ENCODE measurements around the gene LTBP1.

Gene LTBP1

GRCh38 chr2:33180915-33181314, 234.2 kb downstream of the LTBP1 start:
- no peak for DNase-seq (ENCODE audit: low spot score in 2 of 2)
- Histone ChIP-seq H3K9me3 (no peaks in the 10 kb centered on the region), H3K4me1 (no peaks in the 10 kb centered on the region; the same call in 1 of the 2 replicates), H3K36me3 (replicated peaks) (no peaks in the 10 kb centered on the region), H3K4me3 (no peak overlapping the region), H3K27me3 (ENCODE audit: low read depth) (no peaks in the 10 kb centered on the region)
- in situ Hi-C loops (cut with MboI; ENCODE audit: low sequenced_read_pairs): no loop called here

DNA sequence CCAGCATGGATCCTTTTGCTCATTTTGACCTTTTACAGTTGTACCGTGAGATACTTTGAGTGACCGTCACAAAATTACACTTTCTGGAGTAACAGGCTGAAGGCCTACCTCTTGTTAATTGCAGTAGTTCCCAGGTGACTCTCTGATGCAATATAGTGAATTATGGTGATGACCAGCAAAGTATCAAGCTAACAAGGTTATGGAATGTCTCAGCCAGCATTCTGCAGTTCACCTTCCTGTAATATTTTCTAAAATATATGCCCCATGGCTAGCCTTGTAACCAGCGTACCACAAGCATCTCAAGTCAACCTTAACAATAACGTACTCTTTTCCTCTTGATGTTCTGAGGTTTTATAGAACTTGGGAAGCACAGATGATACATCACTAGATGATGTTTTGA, 234.7 kb downstream of the LTBP1 start:
- Histone ChIP-seq H3K27me3 (ENCODE audit: low read depth) (no peaks in the 10 kb centered on the region), H3K4me3 (no peak overlapping the region), H3K4me1 (no peaks in the 10 kb centered on the region; the same call in 1 of the 2 replicates), H3K9me3 (no peaks in the 10 kb centered on the region), H3K36me3 (replicated peaks) (no peaks in the 10 kb centered on the region)
- in situ Hi-C loops (cut with MboI; ENCODE audit: low sequenced_read_pairs): no loop called here
- DNase-seq (ENCODE audit: low spot score in 2 of 2): no peak

- Histone ChIP-seq H3K27me3 (ENCODE audit: low read depth) (no peaks in the 10 kb centered on the region), H3K36me3 (replicated peaks) (no peaks in the 10 kb centered on the region), H3K4me3 (no peak overlapping the region), H3K4me1 (no peaks in the 10 kb centered on the region; the same call in 1 of the 2 replicates), H3K9me3 (no peaks in the 10 kb centered on the region)
- DNase-seq (ENCODE audit: low spot score in 2 of 2): no peak
- in situ Hi-C loops (cut with MboI; ENCODE audit: low sequenced_read_pairs): no loop called here
These were observed 237.3 kb downstream of the LTBP1 start for GRCh38 chr2:33184041-33184440.

DNA sequence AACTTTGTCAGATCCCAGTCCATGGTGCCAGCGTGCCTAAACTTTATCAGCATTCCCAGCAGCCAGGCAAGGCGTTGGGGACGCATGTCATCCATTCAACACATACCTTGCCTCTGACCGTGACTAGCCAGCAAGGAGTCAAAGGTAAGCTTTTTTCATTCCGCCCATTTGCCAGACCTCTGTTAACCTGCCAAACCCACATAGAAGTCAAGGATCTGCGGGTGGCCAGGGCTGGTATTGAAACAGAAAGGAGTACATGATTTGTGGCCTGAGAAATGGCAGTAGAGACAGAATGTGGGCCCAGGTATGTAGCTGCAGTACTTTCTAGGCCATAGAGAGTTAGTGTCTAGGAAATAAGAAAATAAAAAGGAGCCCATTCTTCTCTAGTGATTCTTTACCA, 240.2 kb downstream of the LTBP1 start:
- Histone ChIP-seq H3K9me3 (no peaks in the 10 kb centered on the region), H3K36me3 (replicated peaks) (no peaks in the 10 kb centered on the region), H3K27me3 (ENCODE audit: low read depth) (no peaks in the 10 kb centered on the region), H3K4me3 (no peak overlapping the region), H3K4me1 (no peaks in the 10 kb centered on the region; the same call in 1 of the 2 replicates)
- in situ Hi-C loops (cut with MboI; ENCODE audit: low sequenced_read_pairs): no loop called here
- no peak for DNase-seq (ENCODE audit: low spot score in 2 of 2)

DNA sequence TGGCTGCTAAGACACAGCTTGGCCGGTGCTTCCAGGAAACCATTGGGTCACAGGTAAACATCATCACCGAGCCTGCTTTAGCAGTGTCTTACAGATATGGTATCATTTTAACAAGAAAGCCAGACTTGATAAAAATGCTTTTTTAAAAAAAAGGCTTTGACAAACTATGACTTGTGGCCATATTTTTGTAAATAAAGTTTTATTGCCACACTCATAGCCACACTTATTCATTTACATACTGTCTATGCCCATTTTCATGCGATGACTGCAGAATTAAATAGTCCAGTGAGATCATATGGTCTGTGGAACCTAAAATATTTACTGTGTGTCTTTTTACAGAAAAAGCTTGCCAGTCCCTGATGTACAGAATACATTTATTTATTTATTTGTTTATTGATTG, 242.0 kb downstream of the LTBP1 start:
- in situ Hi-C loops (cut with MboI; ENCODE audit: low sequenced_read_pairs): no loop called here
- H3K36me3 ChIP-seq (replicated peaks): no peaks in the 10 kb centered on the region
- H3K27me3 ChIP-seq (ENCODE audit: low read depth): no peaks in the 10 kb centered on the region

GRCh38 chr2:33190393-33190937, 243.7 kb downstream of the LTBP1 start:
- H3K27me3 ChIP-seq (ENCODE audit: low read depth): no peaks in the 10 kb centered on the region
- no peak overlapping the region for H3K4me3 ChIP-seq
- no peaks in the 10 kb centered on the region for H3K36me3 ChIP-seq (replicated peaks)
- H3K9me3 ChIP-seq: no peaks in the 10 kb centered on the region
- no peak for DNase-seq (ENCODE audit: low spot score in 2 of 2)
- in situ Hi-C loops (cut with MboI; ENCODE audit: low sequenced_read_pairs): no loop called here
- no peaks in the 10 kb centered on the region for H3K4me1 ChIP-seq

More for the DNA sequence above, 242.0 kb downstream of the LTBP1 start:
- H3K4me1 ChIP-seq: no peaks in the 10 kb centered on the region
- no peaks in the 10 kb centered on the region for H3K9me3 ChIP-seq
- no peak overlapping the region for H3K4me3 ChIP-seq
- no peak for DNase-seq (ENCODE audit: low spot score in 2 of 2)

- no peak overlapping the region for H3K4me3 ChIP-seq
- H3K36me3 ChIP-seq (replicated peaks): no peaks in the 10 kb centered on the region
- H3K4me1 ChIP-seq: no peaks in the 10 kb centered on the region
- no peaks in the 10 kb centered on the region for H3K27me3 ChIP-seq (ENCODE audit: low read depth)
- H3K9me3 ChIP-seq: no peaks in the 10 kb centered on the region
- DNase-seq (ENCODE audit: low spot score in 2 of 2): no peak
- in situ Hi-C loops (cut with MboI; ENCODE audit: low sequenced_read_pairs): no loop called here
These were observed 249.1 kb downstream of the LTBP1 start for GRCh38 chr2:33195891-33196290.

DNA sequence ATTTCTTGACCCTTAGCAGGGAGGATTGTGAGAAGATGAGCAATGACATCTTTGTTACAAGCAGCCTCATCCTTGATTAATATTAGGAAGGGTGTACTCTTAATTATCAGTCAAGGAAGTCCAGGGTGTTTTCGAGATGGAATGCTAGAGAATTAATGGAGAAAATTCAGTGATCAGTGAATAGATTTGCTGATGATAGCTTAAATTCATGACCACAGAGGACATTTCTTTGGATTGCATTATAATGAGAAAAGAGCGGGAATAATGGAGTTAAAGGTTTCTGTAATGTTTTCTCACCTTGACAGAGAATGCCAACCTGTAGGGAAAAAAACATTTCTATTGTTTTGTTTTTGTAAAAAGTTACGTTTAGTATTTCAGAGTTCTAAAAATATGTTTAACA, 249.9 kb downstream of the LTBP1 start:
- H3K4me1 ChIP-seq: no peaks in the 10 kb centered on the region
- H3K27me3 ChIP-seq (ENCODE audit: low read depth): no peaks in the 10 kb centered on the region
- in situ Hi-C loops (cut with MboI; ENCODE audit: low sequenced_read_pairs): no loop called here
- no peak overlapping the region for H3K4me3 ChIP-seq
- no peaks in the 10 kb centered on the region for H3K36me3 ChIP-seq (replicated peaks)
- no peak for DNase-seq (ENCODE audit: low spot score in 2 of 2)
- H3K9me3 ChIP-seq: no peaks in the 10 kb centered on the region

DNA sequence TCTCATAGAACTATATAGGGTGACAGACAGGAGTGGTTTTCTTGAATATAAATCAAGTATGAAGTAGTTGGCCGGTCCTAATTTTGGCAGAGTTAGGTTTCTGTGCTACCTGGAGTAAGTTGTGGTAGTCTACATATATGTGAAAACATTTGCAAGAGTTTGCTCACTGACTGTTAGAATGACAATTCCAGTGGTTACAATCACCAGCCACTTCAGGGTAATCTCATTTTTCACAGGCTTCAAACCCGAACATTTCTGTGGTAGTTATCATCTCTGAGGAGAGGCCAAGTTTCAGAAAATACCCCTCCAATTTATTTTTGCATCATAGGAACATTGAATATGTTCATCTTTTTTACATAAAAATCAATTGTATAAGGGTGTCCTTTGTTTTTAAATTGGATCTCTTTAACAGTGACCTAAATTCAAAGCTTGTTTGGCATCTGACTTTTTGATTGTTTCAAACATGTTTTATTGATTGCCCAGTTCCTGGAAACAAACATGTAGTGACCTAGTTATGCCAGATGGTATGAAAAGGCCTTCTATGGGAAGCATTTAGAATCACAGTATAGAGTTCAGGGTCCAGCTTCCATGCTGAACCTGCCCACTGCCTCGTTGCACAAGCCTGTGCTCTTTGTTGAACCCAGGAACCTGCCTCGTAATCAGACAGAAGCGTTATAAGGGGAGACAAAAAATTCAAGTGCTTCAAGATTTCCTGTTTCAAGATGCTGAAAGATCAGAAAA, 250.6 kb downstream of the LTBP1 start:
- H3K36me3 ChIP-seq (replicated peaks): no peaks in the 10 kb centered on the region
- no peak for DNase-seq (ENCODE audit: low spot score in 2 of 2)
- no peaks in the 10 kb centered on the region for H3K9me3 ChIP-seq
- in situ Hi-C loops (cut with MboI; ENCODE audit: low sequenced_read_pairs): no loop called here
- no peak overlapping the region for H3K4me3 ChIP-seq
- H3K27me3 ChIP-seq (ENCODE audit: low read depth): no peaks in the 10 kb centered on the region
- H3K4me1 ChIP-seq: no peaks in the 10 kb centered on the region

- Histone ChIP-seq H3K4me1 (no peaks in the 10 kb centered on the region), H3K27me3 (ENCODE audit: low read depth) (no peaks in the 10 kb centered on the region), H3K4me3 (no peak overlapping the region), H3K36me3 (replicated peaks) (no peaks in the 10 kb centered on the region), H3K9me3 (no peaks in the 10 kb centered on the region)
- no peak for DNase-seq (ENCODE audit: low spot score in 2 of 2)
- in situ Hi-C loops (cut with MboI; ENCODE audit: low sequenced_read_pairs): no loop called here
These were observed 256.1 kb downstream of the LTBP1 start for GRCh38 chr2:33202641-33203522.

DNA sequence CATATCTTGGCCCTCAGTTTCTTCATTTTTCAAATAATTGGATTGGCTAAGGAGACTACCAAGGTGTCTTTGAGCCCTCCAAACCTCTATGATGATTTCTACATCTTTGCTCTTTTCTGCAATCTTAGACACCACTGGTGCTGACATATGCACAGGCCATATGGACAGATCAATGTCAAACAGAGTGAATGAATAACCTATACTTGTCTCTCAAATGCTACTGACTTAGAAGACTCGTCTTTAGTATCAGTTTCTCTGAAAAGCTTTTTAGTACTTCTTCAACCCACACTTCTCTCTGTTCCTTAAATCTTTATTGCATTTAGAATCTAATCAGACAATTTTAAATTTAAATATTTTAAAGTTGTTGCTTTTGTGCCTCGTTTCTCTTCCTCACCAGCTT, 258.2 kb downstream of the LTBP1 start:
- no peaks in the 10 kb centered on the region for H3K4me1 ChIP-seq
- no peaks in the 10 kb centered on the region for H3K9me3 ChIP-seq
- H3K36me3 ChIP-seq (replicated peaks): no peaks in the 10 kb centered on the region
- no peaks in the 10 kb centered on the region for H3K27me3 ChIP-seq (ENCODE audit: low read depth)
- H3K4me3 ChIP-seq: no peak overlapping the region
- in situ Hi-C loops (cut with MboI; ENCODE audit: low sequenced_read_pairs): no loop called here
- no peak for DNase-seq (ENCODE audit: low spot score in 2 of 2)

- in situ Hi-C loops (cut with MboI; ENCODE audit: low sequenced_read_pairs): no loop called here
- Histone ChIP-seq H3K36me3 (replicated peaks) (no peaks in the 10 kb centered on the region), H3K9me3 (no peaks in the 10 kb centered on the region), H3K4me3 (no peak overlapping the region), H3K27me3 (ENCODE audit: low read depth) (no peaks in the 10 kb centered on the region), H3K4me1 (no peaks in the 10 kb centered on the region)
- no peak for DNase-seq (ENCODE audit: low spot score in 2 of 2)
These were observed 259.1 kb downstream of the LTBP1 start for GRCh38 chr2:33205693-33206434.

DNA sequence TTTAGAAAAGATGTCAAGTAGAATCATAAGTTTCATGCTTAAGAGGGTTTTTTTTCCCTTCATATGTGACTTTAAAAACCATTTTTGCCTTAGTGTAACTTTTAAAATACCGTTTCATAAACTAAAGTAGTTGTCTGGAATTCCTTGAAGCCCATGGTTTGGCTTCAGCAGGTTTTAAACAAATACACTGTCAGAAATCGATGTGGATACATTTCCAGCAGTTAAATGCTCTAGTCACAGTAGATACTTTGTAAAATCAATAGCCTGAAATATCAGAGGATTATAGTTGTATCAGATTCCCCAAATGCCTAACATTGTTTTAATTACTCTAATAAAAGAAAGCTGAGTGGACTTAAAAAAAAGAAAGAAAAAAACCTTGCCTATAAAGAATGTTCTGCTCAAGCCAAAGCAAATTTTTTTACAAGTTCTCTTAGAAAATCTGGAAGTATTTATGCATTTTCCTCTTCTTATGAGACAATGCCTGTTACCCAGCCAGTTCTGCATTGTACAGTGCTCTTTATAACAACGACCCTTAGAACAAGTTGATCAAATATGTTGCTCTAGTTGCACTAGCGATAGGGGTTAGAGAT, 260.5 kb downstream of the LTBP1 start:
- Histone ChIP-seq H3K27me3 (ENCODE audit: low read depth) (no peaks in the 10 kb centered on the region), H3K36me3 (replicated peaks) (no peaks in the 10 kb centered on the region), H3K9me3 (no peaks in the 10 kb centered on the region), H3K4me3 (no peak overlapping the region), H3K4me1 (no peaks in the 10 kb centered on the region)
- DNase-seq (ENCODE audit: low spot score in 2 of 2): no peak
- in situ Hi-C loops (cut with MboI; ENCODE audit: low sequenced_read_pairs): no loop called here

Measured in HAP-1 (cell line).